Chondrocyte (in vitro differentiated cells): Measurements from ENCODE around the gene TMEM151A. TPM values are rescaled to one million over a fixed set of nuclear protein-coding genes. Genes with fewer than 3 reads are reported as not detected.

Experiments
- DNase-seq: peaks from one replicate; pipeline ENCODE4 v3.0.0; 2021; ENCODE audit warnings: mixed read lengths, low spot score
- H3K27ac Mint-ChIP-seq: one replicate; pipeline ENCODE4 v1.8.0; 2021; ENCODE audit warnings: mild to moderate bottlenecking, moderate library complexity, mixed read lengths; ENCODE audit not compliant: unreplicated experiment
- H3K27me3 Mint-ChIP-seq: 2 replicates; pipeline ENCODE4 v1.8.0; 2021; ENCODE audit warnings: low read depth, mixed read lengths
- H3K36me3 Mint-ChIP-seq: 2 replicates; pipeline ENCODE4 v1.8.0; 2021; ENCODE audit warnings: low read depth, mixed read lengths
- H3K4me1 Mint-ChIP-seq: 2 replicates; pipeline ENCODE4 v1.8.0; 2021; ENCODE audit warnings: low read depth, mild to moderate bottlenecking, mixed read lengths
- H3K4me3 Mint-ChIP-seq: one replicate; pipeline ENCODE4 v1.8.0; 2021; ENCODE audit warnings: mild to moderate bottlenecking, moderate library complexity, mixed read lengths; ENCODE audit not compliant: unreplicated experiment
- H3K9me3 Mint-ChIP-seq: 2 replicates; pipeline ENCODE4 v1.8.0; 2021; ENCODE audit warnings: low read depth, mixed read lengths
- total RNA-seq: library from RNA; stranded (reverse); gene quantifications from 3 replicates; pipeline ENCODE4 v1.2.1, GENCODE V29; 2021
- TF ChIP-seq, protein P1 (sequence below): fragments of 200-600 bp; sonication (generic); IDR thresholded peaks from 2 replicates; pipeline ENCODE4 v1.5.0; 2021; ENCODE audit warnings: antibody characterized with exemption, mild to moderate bottlenecking, moderate library complexity

TMEM151A gene
- total RNA-seq, 1 donor from 2014 or later = 4.7 TPM

DNA sequence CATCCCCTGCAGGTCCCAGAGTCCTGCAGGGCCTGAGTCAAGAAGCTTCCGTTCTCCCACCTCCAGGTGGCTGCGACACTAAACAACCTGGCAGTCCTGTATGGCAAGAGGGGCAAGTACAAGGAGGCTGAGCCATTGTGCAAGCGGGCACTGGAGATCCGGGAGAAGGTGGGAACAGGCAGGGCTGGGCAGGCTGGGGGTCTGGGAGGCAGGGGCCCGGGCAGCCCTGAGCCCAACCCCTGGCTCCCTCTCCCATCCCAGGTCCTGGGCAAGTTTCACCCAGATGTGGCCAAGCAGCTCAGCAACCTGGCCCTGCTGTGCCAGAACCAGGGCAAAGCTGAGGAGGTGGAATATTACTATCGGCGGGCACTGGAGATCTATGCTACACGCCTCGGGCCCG lies 27.9 kb upstream of the TMEM151A start:
- Mint-ChIP-seq H3K4me3 (no peak overlapping the region), H3K36me3 (peaks cover 21% of the 10 kb centered on the region), H3K27ac (no peak overlapping the region), H3K9me3 (no peaks in the 10 kb centered on the region), H3K4me1 (peaks cover 23% of the 10 kb centered on the region), H3K27me3 (no peaks in the 10 kb centered on the region)
- TF ChIP-seq, protein P1, sequence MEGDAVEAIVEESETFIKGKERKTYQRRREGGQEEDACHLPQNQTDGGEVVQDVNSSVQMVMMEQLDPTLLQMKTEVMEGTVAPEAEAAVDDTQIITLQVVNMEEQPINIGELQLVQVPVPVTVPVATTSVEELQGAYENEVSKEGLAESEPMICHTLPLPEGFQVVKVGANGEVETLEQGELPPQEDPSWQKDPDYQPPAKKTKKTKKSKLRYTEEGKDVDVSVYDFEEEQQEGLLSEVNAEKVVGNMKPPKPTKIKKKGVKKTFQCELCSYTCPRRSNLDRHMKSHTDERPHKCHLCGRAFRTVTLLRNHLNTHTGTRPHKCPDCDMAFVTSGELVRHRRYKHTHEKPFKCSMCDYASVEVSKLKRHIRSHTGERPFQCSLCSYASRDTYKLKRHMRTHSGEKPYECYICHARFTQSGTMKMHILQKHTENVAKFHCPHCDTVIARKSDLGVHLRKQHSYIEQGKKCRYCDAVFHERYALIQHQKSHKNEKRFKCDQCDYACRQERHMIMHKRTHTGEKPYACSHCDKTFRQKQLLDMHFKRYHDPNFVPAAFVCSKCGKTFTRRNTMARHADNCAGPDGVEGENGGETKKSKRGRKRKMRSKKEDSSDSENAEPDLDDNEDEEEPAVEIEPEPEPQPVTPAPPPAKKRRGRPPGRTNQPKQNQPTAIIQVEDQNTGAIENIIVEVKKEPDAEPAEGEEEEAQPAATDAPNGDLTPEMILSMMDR = no peak
- DNase-seq = no peak

GRCh38 chr11:66264383-66264782 lies 27.3 kb upstream of the TMEM151A start:
- Mint-ChIP-seq H3K36me3 (peaks cover 21% of the 10 kb centered on the region), H3K27ac (no peak overlapping the region), H3K4me1 (peaks cover 20% of the 10 kb centered on the region), H3K4me3 (no peak overlapping the region), H3K27me3 (no peaks in the 10 kb centered on the region), H3K9me3 (no peaks in the 10 kb centered on the region)
- TF ChIP-seq, protein P1 = no peak
- no peak for DNase-seq

- peaks cover 17% of the 10 kb centered on the region for H3K36me3 Mint-ChIP-seq
- no peak for DNase-seq
- no peak overlapping the region for H3K27ac Mint-ChIP-seq
- no peaks in the 10 kb centered on the region for H3K27me3 Mint-ChIP-seq
- peaks cover 20% of the 10 kb centered on the region for H3K4me1 Mint-ChIP-seq
- TF ChIP-seq, protein P1 = peak; percentile 67
- no peak overlapping the region for H3K4me3 Mint-ChIP-seq
- H3K9me3 Mint-ChIP-seq = no peaks in the 10 kb centered on the region
Measured at GRCh38 chr11:66264914-66265313, 26.8 kb upstream of the TMEM151A start.

DNA sequence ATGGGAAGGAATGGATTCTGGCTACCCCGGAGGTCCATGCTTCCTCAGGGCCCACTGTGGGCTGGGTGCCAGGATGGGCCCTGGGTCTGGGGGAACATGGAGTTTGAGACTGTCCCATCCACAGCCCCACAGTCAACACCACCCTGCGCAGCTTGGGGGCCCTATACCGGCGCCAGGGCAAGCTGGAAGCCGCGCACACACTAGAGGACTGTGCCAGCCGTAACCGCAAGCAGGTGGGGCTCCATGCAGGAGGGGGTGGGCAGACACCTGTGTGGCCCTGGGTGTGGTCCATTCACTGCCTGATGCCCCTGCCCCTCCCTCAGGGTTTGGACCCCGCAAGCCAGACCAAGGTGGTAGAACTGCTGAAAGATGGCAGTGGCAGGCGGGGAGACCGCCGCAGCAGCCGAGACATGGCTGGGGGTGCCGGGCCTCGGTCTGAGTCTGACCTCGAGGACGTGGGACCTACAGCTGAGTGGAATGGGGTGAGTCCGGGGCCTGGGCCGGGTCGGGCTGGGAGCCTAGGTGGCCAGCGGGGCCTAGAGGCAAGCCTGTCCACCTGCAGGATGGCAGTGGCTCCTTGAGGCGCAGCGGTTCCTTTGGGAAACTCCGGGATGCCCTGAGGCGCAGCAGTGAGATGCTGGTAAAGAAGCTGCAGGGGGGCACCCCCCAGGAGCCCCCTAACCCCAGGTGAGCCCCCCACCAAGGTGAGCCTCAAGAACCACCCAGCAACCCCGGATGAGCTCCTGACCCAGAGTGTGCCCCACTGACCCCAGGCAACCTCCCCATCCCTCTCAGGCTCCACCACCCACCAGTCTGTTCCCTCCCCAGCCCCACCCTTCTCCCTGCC lies 25.9 kb upstream of the TMEM151A start:
- no peak overlapping the region for H3K27ac Mint-ChIP-seq
- H3K4me3 Mint-ChIP-seq = no peak overlapping the region
- H3K4me1 Mint-ChIP-seq = peaks cover 25% of the 10 kb centered on the region
- no peaks in the 10 kb centered on the region for H3K9me3 Mint-ChIP-seq
- no peaks in the 10 kb centered on the region for H3K27me3 Mint-ChIP-seq
- DNase-seq = no peak
- peaks cover 15% of the 10 kb centered on the region for H3K36me3 Mint-ChIP-seq
- TF ChIP-seq, protein P1 = no peak

DNA sequence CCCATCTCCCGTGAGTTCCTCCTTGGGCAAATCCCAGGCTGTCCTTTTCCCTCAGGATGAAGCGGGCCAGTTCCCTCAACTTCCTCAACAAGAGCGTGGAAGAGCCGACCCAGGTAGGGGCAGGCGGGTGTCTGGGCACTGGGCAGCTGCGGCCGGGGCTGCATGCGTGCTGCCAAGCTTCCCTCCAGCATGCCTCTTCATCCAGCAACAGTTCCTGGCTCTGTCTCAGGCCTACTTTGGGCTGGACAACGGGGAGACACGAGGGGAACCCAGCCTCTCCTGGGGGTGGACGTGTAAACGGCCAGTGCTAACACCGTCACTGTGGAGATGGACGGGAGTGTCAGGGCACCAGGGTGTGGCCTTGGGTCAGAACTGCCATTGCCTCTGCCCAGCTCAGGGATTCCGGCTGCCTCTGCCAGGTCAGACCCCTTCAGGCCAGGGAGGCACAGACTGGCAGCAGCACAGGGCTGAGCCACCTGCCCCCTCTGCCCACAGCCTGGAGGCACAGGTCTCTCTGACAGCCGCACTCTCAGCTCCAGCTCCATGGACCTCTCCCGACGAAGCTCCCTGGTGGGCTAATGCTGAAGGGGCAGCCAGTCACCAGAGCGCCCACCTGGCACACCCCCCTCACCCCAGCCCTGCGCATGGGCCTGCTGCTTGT lies 25.2 kb upstream of the TMEM151A start:
- TF ChIP-seq, protein P1 = no peak
- no peaks in the 10 kb centered on the region for H3K9me3 Mint-ChIP-seq
- H3K27me3 Mint-ChIP-seq = no peaks in the 10 kb centered on the region
- peak overlapping the region; percentile 98 for H3K27ac Mint-ChIP-seq
- H3K4me1 Mint-ChIP-seq = peaks cover 26% of the 10 kb centered on the region
- peak overlapping the region; percentile 93 for H3K4me3 Mint-ChIP-seq
- peaks cover 17% of the 10 kb centered on the region for H3K36me3 Mint-ChIP-seq
- no peak for DNase-seq
